Measurements from ENCODE around the gene ZFYVE26.

Gene ZFYVE26

GRCh38 chr14:67815573-67816225 is 691 bp downstream of the ZFYVE26 start:
- peak; percentile 26 for DNase-seq (ENCODE audit: low read depth)

- no peak for DNase-seq (ENCODE audit: low read depth)
These were observed 1.6 kb downstream of the ZFYVE26 start for GRCh38 chr14:67814821-67815220.

GRCh38 chr14:67806246-67806645 is 10.1 kb downstream of the ZFYVE26 start:
- DNase-seq (ENCODE audit: low read depth), result peak; percentile 33

- DNase-seq (ENCODE audit: low read depth), result no peak
These were observed 15.6 kb downstream of the ZFYVE26 start for GRCh38 chr14:67800743-67801142.

GRCh38 chr14:67798731-67799130 is 17.7 kb downstream of the ZFYVE26 start:
- DNase-seq (ENCODE audit: low read depth), result no peak

- no peak for DNase-seq (ENCODE audit: low read depth)
These were observed 28.7 kb downstream of the ZFYVE26 start for GRCh38 chr14:67787673-67788072.

- no peak for DNase-seq (ENCODE audit: low read depth)
These were observed 30.9 kb downstream of the ZFYVE26 start for GRCh38 chr14:67785270-67786109.

- DNase-seq (ENCODE audit: low read depth), result no peak
These were observed 32.1 kb downstream of the ZFYVE26 start for GRCh38 chr14:67784244-67784823.

- no peak for DNase-seq (ENCODE audit: low read depth)
These were observed 34.3 kb downstream of the ZFYVE26 start for GRCh38 chr14:67782090-67782489.

- no peak for DNase-seq (ENCODE audit: low read depth)
These were observed 37.6 kb downstream of the ZFYVE26 start for GRCh38 chr14:67778792-67779191.

- DNase-seq (ENCODE audit: low read depth), result no peak
These were observed 39.6 kb downstream of the ZFYVE26 start for GRCh38 chr14:67776653-67777322.

- no peak for DNase-seq (ENCODE audit: low read depth)
These were observed 42.5 kb downstream of the ZFYVE26 start for GRCh38 chr14:67773844-67774377.

GRCh38 chr14:67768219-67768618 is 48.2 kb downstream of the ZFYVE26 start:
- no peak for DNase-seq (ENCODE audit: low read depth)

GRCh38 chr14:67766035-67766680 is 50.2 kb downstream of the ZFYVE26 start:
- no peak for DNase-seq (ENCODE audit: low read depth)

GRCh38 chr14:67765192-67765834 is 51.1 kb downstream of the ZFYVE26 start:
- no peak for DNase-seq (ENCODE audit: low read depth)

GRCh38 chr14:67764496-67764895 is 51.9 kb downstream of the ZFYVE26 start:
- DNase-seq (ENCODE audit: low read depth), result no peak

- DNase-seq (ENCODE audit: low read depth), result no peak
These were observed 53.1 kb downstream of the ZFYVE26 start for GRCh38 chr14:67763158-67763822.

GRCh38 chr14:67762051-67762450 is 54.3 kb downstream of the ZFYVE26 start:
- DNase-seq (ENCODE audit: low read depth), result no peak

- DNase-seq (ENCODE audit: low read depth), result no peak
These were observed 56.5 kb downstream of the ZFYVE26 start for GRCh38 chr14:67759916-67760315.

GRCh38 chr14:67757175-67757574 is 59.2 kb downstream of the ZFYVE26 start:
- DNase-seq (ENCODE audit: low read depth), result no peak

GRCh38 chr14:67756496-67756895 is 59.9 kb downstream of the ZFYVE26 start:
- no peak for DNase-seq (ENCODE audit: low read depth)
